ENCODE measurements around the gene AKAP13. TPM values are rescaled to one million over a fixed set of nuclear protein-coding genes. Genes with fewer than 3 reads are reported as not detected.
A peak's percentile ranks its signal among the peaks of the same experiment; 100 is the strongest.
"Not testable (repeated sequence)": the region's sequence is repeated elsewhere in the genome, so short reads cannot be mapped to it uniquely, and the experiment has no call there.

Gene AKAP13
- polyA plus RNA-seq, 2 of the 4 experiments (the other 2 are of a cell fraction) = 20.4 to 28.8 TPM

DNA sequence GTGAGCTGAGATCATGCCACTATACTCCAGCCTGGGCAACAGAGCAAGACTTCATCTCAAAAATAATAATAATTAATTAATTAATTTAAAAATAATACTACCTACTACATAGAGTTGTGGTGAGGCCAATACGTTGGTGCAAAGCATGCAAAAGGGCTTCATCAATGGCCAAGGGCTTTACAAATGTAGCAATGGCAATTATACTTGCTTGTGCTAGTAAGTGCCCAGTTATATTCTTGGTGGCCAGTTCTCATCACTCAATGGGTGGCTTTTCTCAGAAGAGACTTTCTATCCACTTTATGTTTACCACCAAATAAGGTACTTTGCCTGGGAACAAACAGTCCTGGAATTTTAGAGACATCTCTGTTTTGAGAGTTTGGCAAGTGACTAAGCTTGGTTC, 36.2 kb upstream of the AKAP13 start:
- CTCF ChIA-PET = interaction anchor here (1.6 to 3.4 kb wide), 2 partner anchors 24 to 70 kb away, joined by 4 to 15 read pairs; no protein-coding TSS in a partner anchor
- 31% methylated on average over 1 of the region's 1 CpG for WGBS (ENCODE audit: missing lambda C conversion rate)

DNA sequence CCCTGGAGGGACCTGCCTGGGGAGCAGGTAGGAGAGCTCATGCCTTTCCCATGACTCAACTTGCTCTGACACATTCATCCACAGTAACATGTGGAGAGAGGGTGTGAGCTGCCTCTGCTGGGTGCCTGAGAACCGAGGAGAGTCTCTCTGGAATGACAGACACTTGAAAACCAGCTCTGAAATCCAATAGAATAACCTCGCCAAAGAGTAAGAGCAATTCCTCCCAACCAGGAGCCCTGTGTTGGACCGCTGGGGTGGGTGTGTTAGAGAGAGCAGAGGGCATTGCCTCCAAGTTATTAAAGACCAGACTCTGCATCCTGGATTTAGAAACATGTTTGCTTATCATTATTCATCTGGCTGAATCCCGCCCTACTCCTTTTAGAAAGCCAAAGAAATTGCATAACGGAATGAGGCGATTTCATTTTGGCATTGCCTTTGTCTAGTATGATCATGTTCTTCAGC, 35.7 kb upstream of the AKAP13 start:
- CTCF ChIA-PET = interaction anchor here (0.7 to 3.4 kb wide), 3 partner anchors 23 to 525 kb away, joined by 3 to 15 read pairs (median 4); no protein-coding TSS in a partner anchor
- 0 out of 3 replicates have a peak overlapping the region, but pooled peaks have one; percentile 1 for H3K4me3 ChIP-seq
- H3K4me2 ChIP-seq = peak overlapping the region; percentile 70
- WGBS (ENCODE audit: missing lambda C conversion rate) = 2% methylated on average over 6 of the region's 6 CpGs
- DNase-seq (ENCODE audit: low read depth in 1 of 2, low spot score in 1 of 2) = peak in 1 of 2 experiments; percentile 84
- TF ChIP-seq FOSL2 (IDR thresholded peaks at IDR 0.05) (peak; percentile 44; the same call in 1 of the 2 replicates), FOSL2 (CRISPR knock-in tag; IDR thresholded peaks at IDR 0.05) (peak; percentile 74), CEBPB (IDR thresholded peaks at IDR 0.05) (peak; percentile 92 to 93), GATA3 (IDR thresholded peaks at IDR 0.05; ENCODE audit: borderline replicate concordance) (peak; percentile 31; the same call in 1 of the 2 replicates), EP300 (IDR thresholded peaks at IDR 0.05) (peak in 1 of 2 experiments; percentile 42; a peak in 1 of 5 replicates), JUN (IDR thresholded peaks at IDR 0.05) (peak; percentile 29 to 48; a peak in 2 of 5 replicates), MAX (IDR thresholded peaks at IDR 0.05) (peak; percentile 69), JUNB (IDR thresholded peaks at IDR 0.05) (peak; percentile 43), HOXB5 (CRISPR knock-in tag; IDR thresholded peaks at IDR 0.05) (peak; percentile 91)
- TF ChIP-seq, protein P1, sequence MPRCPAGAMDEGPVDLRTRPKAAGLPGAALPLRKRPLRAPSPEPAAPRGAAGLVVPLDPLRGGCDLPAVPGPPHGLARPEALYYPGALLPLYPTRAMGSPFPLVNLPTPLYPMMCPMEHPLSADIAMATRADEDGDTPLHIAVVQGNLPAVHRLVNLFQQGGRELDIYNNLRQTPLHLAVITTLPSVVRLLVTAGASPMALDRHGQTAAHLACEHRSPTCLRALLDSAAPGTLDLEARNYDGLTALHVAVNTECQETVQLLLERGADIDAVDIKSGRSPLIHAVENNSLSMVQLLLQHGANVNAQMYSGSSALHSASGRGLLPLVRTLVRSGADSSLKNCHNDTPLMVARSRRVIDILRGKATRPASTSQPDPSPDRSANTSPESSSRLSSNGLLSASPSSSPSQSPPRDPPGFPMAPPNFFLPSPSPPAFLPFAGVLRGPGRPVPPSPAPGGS (IDR thresholded peaks at IDR 0.05) = 0 out of 3 replicates have a peak, but pooled peaks have one; percentile 31
- TF ChIP-seq, protein P2, sequence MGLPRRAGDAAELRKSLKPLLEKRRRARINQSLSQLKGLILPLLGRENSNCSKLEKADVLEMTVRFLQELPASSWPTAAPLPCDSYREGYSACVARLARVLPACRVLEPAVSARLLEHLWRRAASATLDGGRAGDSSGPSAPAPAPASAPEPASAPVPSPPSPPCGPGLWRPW (IDR thresholded peaks at IDR 0.05) = peak; percentile 49; the same call in 1 of the 2 replicates
- POLR2A ChIA-PET, H3K9me3 ChIP-seq, FAIRE-seq: not testable (repeated sequence)
- peaks cover 66% of the 10 kb centered on the region for H3K4me1 ChIP-seq
- ATAC-seq = peak; percentile 86 to 89
- peak overlapping the region; percentile 82 to 86 for H3K27ac ChIP-seq

More for the DNA sequence above, 36.2 kb upstream of the AKAP13 start:
- not testable (repeated sequence) for H3K9me3 ChIP-seq; FAIRE-seq; H3K4me3 ChIP-seq; TF ChIP-seq FOSL2 (CRISPR knock-in tag; IDR thresholded peaks at IDR 0.05)
- DNase-seq (ENCODE audit: low read depth in 1 of 2, low spot score in 1 of 2) = peak in 1 of 2 experiments; percentile 56
- POLR2A ChIA-PET = interaction anchor here (0.7 kb wide), 2 partner anchors 18 to 31 kb away, joined by 3 read pairs; no protein-coding TSS in a partner anchor
- peak; percentile 11 to 32; a peak in 5 of 6 replicates for ATAC-seq
- Histone ChIP-seq H3K27ac (peak overlapping the region; percentile 90 to 93), H3K4me1 (peaks cover 66% of the 10 kb centered on the region), H3K4me2 (peak overlapping the region; percentile 70)
- peak; percentile 33; the same call in 1 of the 2 replicates for TF ChIP-seq GATA3 (IDR thresholded peaks at IDR 0.05; ENCODE audit: borderline replicate concordance)
- TF ChIP-seq FOSL2 (IDR thresholded peaks at IDR 0.05) = peak; percentile 6; the same call in 1 of the 2 replicates

DNA sequence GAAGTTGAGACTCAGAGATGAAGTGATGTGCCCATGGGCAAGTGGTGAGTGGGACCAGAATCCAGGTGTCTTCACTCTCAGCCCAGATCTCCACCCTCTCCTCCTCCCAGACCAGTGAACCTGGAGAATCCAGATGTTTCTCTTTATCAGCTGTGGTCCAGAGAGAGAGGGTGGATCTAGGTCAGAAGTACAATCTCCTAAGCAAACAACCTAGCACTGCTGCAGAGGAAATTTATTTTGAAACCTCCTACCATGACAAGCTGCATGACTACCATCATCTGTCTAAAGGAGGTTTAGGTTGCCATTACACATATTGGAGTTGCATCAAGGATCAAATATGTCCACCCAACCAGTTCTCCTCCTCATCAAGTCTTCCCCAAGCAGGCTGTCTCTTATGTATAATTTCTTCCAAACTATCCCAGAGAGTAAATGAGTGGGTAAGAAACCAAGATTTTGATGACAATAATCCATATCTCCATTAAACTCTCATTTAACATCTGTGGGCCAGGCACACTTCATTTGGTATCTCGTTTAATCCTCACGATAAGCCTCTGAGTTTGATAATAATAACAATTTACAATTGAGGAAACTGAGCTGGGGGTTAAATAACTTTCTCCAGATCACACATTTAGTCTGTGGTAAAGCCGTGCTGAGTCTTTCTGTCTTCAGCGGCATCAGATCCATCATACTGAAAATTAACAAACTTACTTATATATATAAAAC, 35.0 kb upstream of the AKAP13 start:
- peak overlapping the region; percentile 82 to 86 for H3K27ac ChIP-seq
- H3K4me3 ChIP-seq = peak overlapping the region; percentile 1; the same call in 1 of the 3 replicates

More for the DNA sequence above, 35.0 kb upstream of the AKAP13 start:
- POLR2A ChIA-PET, H3K9me3 ChIP-seq, FAIRE-seq: not testable (repeated sequence)
- peak overlapping the region; percentile 70 for H3K4me2 ChIP-seq
- DNase-seq (ENCODE audit: low read depth in 1 of 2, low spot score in 1 of 2) = peak in 1 of 2 experiments; percentile 51
- H3K4me1 ChIP-seq = peaks cover 62% of the 10 kb centered on the region
- 88% methylated on average over 4 of the region's 4 CpGs for WGBS (ENCODE audit: missing lambda C conversion rate)
- CTCF ChIA-PET = interaction anchor here (0.7 to 3.4 kb wide), 4 partner anchors 14 to 525 kb away, joined by 3 to 15 read pairs (median 6); no protein-coding TSS in a partner anchor
- TF ChIP-seq, protein P1 (IDR thresholded peaks at IDR 0.05) = 0 out of 3 replicates have a peak, but pooled peaks have one; percentile 7
- peak; percentile 51 to 54 for ATAC-seq
